Astrocyte (in vitro differentiated cells and primary cell): ENCODE data around the gene B4GALT3.

Source experiments
- EZH2 ChIP-seq: IDR thresholded peaks from 2 replicates; pipeline ENCODE4 v1.6.1; 2012; ENCODE audit warnings: mild to moderate bottlenecking, low read length, inconsistent platforms; ENCODE audit not compliant: insufficient read depth
- TF ChIP-seq, protein P1 (sequence below): IDR thresholded peaks from 2 replicates; pipeline ENCODE4 v1.5.1; 2011; ENCODE audit warnings: low read depth, mild to moderate bottlenecking, inconsistent platforms, low read length, moderate library complexity; ENCODE audit not compliant: insufficient read depth

- TF ChIP-seq, protein P1, sequence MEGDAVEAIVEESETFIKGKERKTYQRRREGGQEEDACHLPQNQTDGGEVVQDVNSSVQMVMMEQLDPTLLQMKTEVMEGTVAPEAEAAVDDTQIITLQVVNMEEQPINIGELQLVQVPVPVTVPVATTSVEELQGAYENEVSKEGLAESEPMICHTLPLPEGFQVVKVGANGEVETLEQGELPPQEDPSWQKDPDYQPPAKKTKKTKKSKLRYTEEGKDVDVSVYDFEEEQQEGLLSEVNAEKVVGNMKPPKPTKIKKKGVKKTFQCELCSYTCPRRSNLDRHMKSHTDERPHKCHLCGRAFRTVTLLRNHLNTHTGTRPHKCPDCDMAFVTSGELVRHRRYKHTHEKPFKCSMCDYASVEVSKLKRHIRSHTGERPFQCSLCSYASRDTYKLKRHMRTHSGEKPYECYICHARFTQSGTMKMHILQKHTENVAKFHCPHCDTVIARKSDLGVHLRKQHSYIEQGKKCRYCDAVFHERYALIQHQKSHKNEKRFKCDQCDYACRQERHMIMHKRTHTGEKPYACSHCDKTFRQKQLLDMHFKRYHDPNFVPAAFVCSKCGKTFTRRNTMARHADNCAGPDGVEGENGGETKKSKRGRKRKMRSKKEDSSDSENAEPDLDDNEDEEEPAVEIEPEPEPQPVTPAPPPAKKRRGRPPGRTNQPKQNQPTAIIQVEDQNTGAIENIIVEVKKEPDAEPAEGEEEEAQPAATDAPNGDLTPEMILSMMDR = no peak
- no peak for TF ChIP-seq EZH2
Observed at GRCh38 chr1:161128591-161129420, 48.5 kb downstream of the B4GALT3 start.
